NT2/D1 (cell line): Measurements from ENCODE around the gene OR52K1.

ENCODE experiments used
- SUZ12 ChIP-seq: IDR thresholded peaks from 2 replicates; pipeline ENCODE4 v1.6.1; 2011; ENCODE audit not compliant: insufficient read length, insufficient read depth; ENCODE audit errors: extremely low read depth
- YY1 ChIP-seq: IDR thresholded peaks from 2 replicates; pipeline ENCODE4 v1.6.1; 2011; ENCODE audit not compliant: insufficient read length, insufficient read depth
- ZNF274 ChIP-seq: IDR thresholded peaks from 2 replicates; pipeline ENCODE4 v1.6.1; 2011; ENCODE audit warnings: mild to moderate bottlenecking, low read depth, low read length

DNA sequence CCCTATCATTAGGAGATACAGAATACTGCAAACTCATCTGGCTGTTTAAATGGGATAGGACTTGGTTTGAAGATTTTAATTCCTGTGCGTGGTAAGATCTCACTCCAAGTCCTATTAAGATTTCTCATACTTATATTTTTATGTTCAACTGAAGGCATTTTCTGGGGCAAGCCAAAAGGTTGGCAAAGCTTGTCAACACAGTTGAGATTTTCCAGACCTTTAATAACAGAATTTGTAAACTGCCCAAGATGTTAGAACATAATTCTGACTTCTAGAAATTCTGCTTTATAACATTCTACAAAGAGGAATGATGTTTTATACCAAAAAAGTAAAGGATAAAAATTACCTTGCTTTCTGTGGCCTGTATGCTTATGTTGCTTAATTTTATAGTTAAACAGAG lies 31.8 kb downstream of the OR52K1 start:
- no peak for TF ChIP-seq ZNF274
- TF ChIP-seq YY1, result no peak
- TF ChIP-seq SUZ12, result no peak
